AML-193 (cell line): Measurements from ENCODE around the gene JMY.

Source experiments
- DNase-seq, 2 experiments: peaks; one replicate each; lab custom pipeline; 2025; lab: John Stamatoyannopoulos, UW

The JMY gene, protein sequence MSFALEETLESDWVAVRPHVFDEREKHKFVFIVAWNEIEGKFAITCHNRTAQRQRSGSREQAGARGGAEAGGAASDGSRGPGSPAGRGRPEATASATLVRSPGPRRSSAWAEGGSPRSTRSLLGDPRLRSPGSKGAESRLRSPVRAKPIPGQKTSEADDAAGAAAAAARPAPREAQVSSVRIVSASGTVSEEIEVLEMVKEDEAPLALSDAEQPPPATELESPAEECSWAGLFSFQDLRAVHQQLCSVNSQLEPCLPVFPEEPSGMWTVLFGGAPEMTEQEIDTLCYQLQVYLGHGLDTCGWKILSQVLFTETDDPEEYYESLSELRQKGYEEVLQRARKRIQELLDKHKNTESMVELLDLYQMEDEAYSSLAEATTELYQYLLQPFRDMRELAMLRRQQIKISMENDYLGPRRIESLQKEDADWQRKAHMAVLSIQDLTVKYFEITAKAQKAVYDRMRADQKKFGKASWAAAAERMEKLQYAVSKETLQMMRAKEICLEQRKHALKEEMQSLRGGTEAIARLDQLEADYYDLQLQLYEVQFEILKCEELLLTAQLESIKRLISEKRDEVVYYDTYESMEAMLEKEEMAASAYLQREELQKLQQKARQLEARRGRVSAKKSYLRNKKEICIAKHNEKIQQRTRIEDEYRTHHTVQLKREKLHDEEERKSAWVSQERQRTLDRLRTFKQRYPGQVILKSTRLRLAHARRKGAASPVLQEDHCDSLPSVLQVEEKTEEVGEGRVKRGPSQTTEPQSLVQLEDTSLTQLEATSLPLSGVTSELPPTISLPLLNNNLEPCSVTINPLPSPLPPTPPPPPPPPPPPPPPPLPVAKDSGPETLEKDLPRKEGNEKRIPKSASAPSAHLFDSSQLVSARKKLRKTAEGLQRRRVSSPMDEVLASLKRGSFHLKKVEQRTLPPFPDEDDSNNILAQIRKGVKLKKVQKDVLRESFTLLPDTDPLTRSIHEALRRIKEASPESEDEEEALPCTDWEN

DNA sequence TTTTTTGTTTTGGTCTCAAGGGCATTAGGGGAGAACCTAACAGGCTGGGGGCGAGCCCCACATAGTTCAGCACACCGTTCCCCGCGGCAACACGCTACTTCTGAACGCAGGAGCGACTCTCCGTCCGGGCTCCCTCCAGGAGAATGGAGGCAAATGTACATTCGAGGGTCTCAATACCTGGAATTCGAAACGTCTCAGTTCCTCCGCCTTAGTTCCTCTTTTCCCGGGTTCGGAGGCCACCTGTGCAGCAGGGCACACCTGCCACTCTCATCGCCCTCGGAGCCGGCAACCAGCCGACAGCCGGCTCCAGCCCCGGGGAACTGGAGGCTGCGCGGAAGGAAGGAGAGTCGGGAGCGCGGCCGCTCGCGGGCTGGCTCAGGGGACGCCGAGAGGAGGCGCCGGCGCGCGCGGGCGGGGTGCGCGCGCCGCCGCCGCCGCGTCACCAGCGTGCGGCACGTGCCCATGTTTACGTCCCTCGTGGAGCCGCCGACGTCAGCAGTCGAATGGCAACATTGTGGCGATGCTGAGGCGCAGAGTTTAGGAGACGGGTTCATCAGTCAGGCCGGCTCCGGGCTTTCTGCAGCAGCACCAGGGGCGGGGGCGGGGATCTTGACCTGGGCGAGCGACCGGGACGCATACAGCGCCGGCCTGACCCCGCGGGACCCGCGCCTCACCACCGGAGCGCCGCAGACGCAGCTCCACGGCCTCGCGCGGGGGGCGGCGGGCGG lies at the start of gene JMY:
Gene JMY, plus strand, starts transcription at position 498 of the 728 bp plus-strand sequence. CDS start 520 bp downstream, outside the sequence.
- no peak for DNase-seq

DNA sequence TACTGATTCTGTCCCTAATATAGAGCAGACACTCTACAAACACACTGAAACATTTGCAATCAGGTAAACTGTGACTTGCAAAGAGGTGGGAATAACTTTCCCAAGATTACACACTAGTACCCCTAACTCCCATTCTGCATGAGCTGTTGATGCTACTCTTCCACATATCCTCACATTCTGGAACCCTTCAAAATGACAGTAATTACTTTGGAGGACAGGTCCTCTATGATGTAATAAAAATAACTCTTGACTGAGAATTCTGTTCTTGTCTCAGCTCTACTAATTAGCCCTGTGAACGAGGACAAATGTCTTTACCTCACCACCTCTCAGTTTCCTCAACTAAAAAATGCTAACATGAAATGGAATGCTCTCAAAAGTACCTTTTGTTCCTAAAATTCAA lies 49.5 kb upstream of the JMY start:
- no peak for DNase-seq

DNA sequence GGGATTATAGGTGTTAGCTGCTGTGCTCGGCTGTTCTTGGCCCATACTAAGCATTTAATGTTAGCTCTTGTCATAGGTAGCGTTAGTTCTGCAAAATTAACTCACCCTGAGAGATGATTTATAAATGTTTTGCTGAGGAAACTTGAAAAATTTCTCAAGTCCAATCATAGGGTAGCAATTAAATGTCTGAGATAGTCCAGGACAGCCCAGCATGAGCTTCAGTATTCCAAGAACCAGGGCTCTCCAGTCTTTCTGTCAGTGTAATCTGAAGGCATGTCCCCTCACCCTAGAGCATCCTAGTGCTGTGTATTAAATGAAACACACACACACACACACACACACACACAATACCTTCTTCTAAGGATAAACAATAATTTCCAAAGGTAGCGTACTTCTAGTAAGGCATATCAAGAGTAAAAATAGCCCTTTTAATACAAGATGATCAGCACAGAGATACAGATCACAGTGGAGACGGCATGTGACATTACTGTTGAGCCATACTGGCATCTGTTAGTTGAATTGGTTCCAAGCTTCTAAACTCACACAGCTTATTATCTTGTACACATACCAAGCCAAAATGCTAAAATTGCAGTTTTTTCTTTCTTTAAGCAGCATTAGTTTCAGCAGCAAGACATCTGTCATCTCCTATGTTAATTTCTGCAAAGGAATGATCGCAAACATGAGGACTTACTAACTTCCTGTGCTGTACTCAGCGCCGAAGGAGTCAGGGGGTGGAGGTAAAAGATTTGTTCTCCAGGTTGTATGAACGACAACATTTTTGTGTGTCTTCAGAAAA lies 46.3 kb upstream of the JMY start:
- no peak for DNase-seq

DNA sequence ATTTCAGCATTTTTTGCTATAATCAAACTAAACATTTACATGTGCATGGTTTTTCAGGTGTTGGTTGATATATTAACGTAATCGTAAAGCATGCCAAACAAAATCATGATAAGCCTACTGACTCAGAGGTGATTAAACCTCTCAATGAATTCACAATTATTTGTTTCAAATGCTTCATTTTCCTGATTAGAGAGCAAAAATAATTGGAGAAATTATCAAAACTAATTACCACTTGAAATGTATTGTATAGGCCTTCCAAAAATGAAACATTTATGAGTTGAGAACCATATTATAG lies 45.7 kb upstream of the JMY start:
- DNase-seq = no peak

DNA sequence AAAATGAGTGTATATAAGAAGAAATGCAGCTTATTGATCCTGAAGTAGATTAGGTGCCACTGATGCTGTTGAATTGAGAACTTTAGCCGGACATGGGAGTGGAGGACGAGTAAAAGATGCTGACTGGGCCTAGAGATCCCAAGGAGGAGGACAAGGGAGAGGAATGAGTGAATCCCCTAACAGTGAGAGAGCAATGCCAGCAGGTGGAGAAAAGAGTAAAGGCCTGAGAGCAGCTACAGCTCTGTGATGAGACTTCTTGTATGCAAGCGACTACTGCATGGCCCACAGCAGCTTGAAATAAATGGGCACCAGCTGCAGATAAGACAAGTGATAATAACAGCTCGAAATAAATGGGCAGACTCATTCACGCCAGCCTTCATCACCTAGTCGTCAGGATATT lies 44.5 kb upstream of the JMY start:
- DNase-seq = no peak

DNA sequence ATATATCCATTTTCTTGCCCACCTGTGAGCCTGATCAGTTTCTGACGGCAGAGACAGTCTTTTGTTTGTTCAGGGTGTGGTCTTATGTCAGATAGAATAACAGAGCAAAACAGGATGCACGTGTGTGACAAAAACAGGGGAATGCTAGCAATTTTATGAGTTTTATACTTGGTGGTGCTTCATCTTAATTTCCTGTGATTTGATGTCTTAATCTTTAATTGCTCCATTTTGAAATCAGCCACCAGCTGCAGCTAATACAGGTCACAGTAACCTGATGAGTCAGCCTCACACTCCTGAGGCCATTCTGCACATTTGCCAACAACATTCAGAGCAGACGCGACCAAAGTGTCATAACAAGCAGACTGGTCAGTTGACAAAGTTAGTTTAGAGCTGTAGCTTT lies 42.3 kb upstream of the JMY start:
- DNase-seq = no peak

DNA sequence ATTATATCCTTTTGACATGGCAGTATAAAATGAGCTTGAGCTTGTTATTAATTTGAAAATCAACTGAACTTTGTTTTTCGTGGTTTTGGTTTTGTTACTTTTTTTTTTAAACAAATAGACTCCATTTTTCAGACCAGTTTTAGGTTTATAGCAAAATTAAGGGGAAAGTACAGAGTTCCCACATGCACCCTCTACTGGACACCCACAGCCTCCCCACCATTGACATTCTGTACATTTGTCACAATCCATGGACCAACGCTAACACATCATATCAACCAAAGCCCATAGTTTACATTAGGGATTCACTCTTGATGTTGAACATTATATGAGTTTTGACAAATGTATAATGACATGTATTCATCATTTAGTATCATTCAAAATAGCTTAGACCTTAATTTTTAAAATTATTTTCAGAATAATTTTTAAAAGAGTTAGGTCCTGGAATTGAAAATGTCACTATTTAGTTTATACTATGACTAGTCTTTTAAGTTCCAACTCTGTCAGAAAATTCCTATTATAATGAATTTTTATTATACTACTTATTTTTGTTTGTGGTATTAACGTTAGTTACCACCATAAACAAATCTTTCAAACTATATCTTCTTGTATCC lies 35.3 kb upstream of the JMY start:
- DNase-seq = peak in 1 of 2 experiments; percentile 5

DNA sequence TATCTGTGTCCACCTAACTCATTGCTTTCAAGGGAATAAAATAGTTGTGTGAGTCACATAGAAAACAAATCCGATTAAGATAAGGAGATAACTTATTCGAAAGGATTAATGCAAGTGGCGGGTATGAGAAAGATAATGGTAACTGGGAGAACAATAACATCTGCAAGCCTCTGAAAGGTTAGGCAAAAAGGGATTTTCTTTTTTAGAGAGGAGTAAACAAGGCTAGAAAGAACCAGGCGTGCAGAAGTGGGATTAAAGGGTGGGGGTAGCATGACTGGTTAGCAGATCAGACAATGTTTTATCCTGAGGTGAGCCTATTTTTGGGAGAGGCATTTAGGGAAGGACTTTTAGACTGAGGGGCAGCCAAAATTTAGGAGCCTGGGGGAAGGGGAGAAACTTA lies 34.7 kb upstream of the JMY start:
- DNase-seq = no peak

DNA sequence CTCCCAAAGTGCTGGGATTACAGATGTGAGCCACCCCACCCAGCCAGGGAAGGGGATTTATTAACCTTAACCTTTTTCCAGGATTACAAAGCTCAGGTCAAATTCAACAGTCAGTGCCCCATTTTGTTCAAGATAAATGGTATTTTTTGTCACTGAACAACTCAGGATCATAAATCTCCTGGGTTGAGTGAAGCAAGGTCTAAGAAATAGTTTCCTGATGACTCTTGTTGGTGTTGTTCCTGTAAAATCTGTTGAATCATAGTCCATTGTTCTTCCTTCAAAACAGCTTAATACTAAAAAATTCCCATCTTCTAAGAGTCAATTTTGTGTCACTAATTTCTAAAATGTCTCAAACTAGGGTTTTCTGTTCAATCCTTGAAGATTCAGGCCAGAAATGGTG lies 33.9 kb upstream of the JMY start:
- no peak for DNase-seq

DNA sequence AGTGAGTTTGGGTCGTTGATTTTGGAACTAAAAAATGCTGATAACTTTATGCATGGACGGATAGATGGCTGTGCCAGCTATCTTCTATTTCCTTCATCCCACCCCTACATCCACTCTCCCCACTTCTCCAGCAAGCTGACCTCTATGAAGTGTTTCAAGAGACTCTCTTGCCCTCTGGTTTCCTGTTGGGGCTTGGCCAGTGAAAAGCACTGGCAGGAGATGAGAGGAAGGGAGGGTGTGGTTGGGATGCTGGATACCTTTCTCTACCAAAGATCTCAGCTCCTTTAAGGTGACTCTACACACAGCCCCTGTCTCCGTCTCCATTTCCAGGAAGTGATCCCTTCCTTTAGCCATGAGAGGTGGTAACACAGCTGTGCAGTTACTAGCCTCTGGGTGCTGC lies 30.0 kb upstream of the JMY start:
- DNase-seq = no peak

DNA sequence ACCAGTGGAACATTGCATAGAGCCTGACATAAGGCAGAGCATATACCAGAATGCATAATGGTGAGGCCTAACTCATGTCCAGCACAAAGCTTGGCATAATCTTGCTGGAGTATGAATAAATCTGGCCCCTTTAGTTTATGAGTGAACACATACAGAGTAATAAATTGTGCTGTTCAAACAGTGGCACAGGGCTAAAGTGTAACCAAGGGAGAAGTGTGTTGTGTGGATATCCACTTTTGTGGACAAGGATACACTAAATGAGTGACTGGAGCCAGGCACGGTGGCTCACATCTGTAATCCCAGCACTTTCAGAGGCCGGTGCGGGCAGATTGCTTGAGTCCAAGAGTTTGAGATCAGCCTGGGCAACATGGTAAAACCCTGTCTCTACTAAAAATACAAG lies 29.4 kb upstream of the JMY start:
- DNase-seq = no peak

DNA sequence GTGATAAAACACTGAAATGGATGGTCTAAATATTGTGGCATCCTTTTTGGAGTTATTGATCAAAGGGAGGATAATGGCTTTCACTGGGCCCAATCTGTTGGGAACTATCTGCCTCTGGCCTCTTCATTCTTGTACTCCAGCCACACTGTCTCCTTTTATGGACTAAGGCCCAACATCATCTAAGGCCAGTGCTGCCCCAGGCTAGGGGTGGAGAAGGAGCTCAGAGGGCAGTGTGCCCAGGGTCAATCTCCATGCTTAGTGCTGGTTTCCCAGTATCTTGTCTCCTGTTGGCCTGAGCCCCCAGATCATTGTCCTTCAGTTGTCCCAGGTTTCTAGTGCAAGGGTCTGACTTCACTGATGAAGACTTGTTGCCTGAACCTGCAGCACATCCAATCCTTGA lies 26.4 kb upstream of the JMY start:
- DNase-seq = no peak

DNA sequence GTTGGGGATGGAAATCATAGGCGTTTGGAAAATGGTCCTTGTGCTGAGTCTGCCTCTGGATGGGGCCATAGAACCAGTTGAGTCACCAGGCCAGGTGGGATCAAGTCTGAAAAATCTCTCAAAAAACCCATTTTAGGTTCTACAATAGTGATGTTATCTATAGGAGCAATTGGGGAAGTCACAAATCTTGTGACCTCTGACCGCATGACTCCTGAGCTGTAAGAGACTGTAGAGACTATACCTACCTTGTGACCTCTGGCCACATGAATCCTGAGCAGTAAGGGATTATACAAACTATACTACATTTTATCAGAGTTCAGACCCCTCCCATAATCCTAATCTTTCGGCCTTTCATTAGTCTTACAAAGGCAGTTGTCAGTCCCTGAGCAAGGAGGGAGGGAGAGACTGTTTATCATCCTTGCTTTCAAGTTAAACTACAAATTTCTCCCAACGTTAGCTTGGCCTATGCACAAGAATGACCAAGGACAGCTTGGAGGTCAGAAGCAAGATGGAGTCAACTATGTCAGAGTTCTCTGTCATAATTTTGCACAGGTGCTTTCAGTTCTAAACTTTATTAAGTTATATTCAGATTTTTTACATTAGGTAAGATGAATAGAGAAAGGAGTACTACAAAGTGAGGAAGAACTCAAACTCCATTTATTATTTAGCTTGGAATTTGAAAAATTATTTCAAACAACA lies 11.5 kb upstream of the JMY start:
- DNase-seq = no peak

DNA sequence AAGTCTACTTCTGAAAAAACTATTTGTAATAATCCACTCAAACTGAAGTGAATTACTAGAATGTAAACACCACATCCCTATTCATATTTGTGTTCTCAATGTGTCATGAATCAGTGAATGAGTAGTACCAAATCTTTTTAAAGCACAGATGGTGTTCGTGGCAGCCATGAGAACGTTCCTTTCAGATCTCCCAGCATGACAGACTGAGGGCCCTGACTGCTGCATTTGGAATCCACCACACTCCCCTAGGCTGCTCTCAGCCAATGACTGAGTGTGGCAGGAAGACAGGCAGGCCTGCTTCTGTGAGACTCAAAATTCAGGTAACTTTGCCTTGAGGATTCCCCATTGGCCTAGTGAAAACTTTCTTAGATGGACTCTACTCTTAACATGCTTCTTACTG lies 10.9 kb upstream of the JMY start:
- DNase-seq = no peak

DNA sequence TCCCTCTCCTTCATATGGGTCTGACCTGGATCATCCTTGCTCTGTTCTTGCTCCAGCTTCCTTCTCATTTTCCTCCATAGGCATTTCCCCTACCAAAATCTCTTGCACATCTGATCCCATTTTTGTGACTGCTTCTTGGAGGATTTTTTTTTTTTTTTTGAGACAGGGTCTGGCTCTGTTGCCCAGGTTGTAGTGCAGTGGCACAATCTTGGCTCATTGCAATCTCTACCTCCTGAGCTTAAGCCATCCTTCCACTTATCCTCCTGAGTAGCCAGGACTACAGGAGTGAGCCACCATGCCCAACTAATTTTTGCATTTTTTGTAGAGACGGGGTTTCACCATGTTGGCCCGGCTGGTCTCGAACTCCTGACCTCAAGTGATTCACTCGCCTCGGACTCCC lies 10.5 kb upstream of the JMY start:
- no peak for DNase-seq

DNA sequence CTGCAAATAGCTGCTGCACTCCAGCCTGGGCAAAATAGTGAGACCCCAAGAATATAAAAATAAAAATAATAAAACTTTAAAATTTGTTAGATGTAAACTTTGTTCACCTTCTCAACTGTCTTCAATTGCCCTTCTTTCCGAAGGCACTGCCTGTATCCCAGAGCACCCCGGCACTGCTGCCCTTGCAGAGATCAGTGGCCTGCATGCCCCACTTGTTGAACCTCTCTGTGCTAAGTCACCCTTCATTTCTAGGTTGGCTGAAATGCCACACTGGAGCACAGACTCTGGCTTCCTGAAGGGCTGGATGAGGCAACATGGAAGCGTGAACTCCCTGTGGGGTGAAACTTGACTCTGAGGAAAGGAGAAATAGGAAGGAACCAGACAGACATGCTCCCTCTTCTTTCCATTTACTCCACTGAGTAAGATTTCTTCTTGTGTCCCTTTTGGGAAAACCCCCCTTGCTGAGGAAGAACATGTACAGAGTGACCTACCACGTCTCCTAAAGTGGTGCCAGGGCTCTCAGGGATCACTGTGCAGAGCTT lies 8.4 kb upstream of the JMY start:
- no peak for DNase-seq

DNA sequence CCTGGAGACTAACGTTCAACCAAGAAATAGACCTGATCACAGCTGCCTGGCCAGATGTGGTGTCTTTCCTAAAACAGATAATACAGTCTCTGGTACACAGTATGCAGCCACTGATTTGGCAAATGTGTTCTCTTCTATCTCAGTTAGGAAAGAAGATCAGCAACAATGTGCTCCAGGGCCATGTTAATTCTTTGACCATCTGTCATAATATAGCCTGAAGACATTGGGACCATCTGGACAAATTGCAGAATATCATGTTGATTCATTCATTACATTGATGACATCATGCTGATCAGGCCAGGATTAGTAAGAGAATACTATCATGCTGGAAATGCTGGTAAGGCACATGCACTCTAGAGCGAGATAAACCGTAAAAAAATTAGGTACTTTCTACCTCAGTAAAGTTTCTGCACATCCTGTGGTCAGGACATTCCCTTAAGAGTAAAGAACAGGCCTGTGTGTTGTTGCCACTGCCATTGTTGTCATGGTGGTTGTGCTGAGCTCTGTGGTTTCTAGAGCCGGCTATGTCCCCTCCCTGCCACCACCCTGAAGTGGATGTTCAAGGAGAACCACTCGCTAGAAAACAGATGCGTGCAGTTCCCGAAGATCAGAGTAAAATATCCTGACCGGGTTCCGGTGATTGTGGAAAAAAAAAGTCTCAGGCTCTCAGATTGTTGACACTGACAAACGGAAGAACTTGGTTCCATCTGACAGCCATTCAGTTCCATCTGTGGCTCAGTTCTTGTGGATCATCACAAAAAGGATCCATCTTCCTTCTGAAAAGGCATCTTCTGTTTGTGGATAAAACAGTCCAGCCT lies 6.4 kb upstream of the JMY start:
- no peak for DNase-seq

DNA sequence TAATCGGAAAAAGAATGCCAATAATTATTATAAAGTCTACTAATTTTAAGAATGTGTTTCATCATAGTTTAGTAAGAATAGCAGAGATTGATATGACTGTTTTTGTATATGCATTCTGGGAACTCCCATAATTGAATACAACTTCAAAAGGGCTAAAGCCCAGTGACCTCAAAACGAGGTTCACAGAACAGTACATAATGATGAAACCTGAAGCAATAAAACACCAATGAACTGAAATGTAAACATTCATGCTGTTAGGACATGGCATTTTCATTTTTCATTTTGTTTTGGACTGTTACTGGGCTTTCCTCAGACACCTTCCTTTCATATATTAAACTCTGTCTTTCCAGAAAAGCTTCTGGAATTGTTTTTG lies 684 bp upstream of the JMY start:
- DNase-seq = no peak

DNA sequence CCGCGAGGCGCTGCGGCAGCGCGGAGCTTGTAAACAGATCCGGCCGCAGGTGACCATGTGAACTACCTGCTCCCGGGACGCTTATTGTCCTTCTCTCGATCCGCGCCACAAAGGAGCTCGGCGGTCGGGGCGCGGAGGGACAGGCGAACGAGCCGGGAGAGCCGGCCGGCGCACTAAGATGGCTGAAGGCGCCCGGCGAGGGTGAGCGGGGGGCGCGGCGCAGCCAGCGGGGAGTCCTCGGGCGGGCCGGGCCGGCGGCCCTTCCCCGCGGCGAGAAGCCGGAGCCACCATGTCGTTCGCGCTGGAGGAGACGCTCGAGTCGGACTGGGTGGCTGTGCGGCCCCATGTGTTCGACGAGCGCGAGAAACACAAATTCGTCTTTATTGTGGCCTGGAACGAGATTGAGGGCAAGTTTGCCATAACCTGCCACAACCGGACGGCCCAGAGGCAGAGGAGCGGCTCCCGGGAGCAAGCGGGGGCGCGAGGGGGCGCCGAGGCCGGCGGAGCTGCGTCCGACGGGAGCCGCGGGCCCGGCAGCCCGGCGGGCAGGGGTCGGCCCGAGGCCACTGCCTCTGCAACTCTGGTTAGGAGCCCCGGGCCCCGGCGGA lies 535 bp downstream of the JMY start:
- no peak for DNase-seq
